COR-L47 (cell line): ENCODE results near the gene TAAR1.
"Not testable (repeated sequence)": the region's sequence is repeated elsewhere in the genome, so short reads cannot be mapped to it uniquely, and the experiment has no call there.

Source experiments
- DNase-seq: peaks from one replicate; lab custom pipeline; 2025; lab: John Stamatoyannopoulos, UW

TAAR1 gene

DNA sequence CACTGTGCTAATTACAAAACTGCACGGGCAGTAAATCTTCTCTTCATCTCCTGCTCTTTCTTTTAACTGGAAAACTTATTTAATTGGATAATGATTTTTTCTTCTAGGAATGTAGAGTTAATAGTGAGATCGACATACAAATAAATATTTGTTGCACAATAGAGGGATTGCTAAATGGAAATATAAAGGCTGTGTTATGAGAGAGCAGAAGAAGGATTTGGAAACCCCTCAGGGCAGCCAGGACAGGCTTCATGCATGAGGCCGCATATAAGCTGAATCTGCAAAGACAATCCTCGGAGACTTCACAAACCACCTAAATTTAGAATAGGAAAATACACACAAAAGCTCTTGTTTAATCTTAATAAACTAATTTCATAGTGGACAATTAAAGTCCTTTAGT, 2.9 kb upstream of the TAAR1 start:
- no peak for DNase-seq

DNA sequence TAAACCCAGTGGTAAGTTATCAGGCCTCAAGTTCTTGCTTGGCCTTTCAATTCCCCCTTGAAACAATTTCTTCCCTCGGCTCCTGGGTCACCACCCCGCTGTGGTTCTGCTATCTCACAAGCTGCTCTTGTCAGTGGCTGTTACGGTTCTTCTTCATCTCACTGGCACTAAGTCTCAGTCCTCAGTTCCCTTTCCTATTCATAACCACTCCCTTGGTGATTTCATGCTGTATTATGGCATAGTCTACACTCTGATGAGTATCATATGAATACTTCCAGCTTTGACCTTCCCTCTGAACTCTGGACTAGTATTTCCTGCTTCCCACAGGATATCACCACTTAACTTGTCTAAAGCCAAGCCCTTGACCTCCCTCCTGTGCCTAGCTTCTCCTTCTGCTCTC, 7.9 kb downstream of the TAAR1 start:
- DNase-seq: no peak

DNA sequence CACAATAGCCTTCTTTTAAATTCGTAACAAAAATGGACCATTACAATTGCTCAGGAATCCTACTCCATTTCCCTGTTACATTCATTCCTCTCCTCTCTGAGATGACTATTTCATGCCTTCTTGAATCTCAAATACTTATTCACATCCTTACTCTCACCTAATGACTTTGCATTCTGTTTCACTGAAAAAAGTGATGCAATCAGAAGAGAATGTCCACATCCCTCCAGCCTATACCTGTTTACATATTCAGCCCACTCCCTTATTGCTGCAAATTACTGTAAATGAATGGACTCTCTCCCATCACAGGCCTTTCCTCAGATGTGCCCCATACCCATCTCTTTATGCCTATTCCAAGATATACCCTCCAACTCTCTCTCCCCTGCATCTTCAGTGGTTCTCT, 8.6 kb downstream of the TAAR1 start:
- DNase-seq: no peak

DNA sequence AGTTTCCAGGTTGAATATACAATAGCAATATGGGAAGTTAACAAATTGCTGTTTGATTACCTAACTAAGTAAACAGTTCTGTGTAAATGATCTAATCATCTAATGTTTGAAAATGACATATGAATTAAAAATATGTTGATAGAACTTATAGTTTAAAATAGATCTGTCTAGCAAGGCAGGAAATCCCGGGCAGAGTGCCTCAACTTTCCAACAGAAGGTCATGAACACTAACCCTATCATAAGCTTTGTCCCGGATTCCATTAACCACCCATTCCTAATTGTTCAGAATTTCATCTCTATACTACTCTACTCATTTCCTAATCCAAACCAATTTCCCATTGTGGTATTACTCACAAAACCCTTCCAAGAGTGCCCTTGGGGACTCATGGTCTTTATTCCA, 10.2 kb downstream of the TAAR1 start:
- no peak for DNase-seq

DNA sequence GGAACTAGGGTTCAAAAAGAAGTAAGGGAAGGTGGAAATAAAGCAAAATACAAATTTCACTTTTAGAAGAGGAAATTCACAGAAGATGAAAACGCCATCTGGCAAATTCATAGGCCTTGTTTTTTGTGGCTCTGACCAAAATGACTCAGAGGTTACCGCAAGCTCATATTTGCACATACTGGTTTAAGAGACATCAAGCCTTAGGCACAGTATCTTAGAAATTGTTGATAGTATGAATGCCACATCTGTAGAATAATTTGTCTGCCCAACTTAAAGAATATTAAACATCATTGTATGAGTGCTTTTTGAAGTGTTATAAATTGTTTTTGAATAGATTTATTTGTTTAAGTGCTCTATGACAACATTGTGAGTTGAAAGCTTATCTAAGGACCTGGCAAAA, 10.6 kb downstream of the TAAR1 start:
- DNase-seq: no peak

DNA sequence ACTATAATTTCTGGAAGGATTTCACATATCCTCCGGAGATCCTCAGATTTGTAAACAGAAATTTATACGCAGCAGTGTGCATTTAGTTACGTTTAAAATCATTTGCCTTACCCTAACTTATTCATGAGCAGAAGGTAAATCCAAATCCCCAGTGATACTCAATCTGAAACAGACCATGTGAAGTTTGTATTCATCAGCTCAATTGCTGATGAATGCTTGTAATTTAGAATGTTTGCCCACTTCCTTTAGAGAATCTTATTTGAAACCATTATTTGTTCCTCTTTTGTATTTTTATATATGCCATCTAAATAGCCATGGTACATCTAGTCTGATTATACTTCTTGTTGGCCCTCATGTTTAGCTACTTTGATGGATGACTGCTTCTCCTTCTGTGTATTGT, 15.4 kb downstream of the TAAR1 start:
- DNase-seq: no peak

DNA sequence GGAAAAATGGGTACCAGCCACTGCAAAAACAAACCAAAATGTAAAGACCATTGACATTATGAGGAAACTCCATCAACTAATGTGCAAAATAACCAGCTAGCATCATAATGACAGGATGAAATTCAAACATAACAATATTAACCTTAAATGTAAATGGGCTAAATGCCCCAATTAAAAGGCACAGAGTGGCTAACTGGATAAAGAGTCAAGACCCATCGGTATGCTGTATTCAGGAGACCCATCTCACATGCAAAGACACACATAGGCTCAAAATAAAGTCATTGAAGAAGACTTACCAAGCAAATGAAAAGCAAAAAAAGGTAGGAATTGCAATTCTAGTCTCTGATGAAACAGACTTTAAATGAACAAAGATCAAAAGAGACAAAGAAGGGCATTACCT, 21.8 kb downstream of the TAAR1 start:
- not testable (repeated sequence) for DNase-seq

DNA sequence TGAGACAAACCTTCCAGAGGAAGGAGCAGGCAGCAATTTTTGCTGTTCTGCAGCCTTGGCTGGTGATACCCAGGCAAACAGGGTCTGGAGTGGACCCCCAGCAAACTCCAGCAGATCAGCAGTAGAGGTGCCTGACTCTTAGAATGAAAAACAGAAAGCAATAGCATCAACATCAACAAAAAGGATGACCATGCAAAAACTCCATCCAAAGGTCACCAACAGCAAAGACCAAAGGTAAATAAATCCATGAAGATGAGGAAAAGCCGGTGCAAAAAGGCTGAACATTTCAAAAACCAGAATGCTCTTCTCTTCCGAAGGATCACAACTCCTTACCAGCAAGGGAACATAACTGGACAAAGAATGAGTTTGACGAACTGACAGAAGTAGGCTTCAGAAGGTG, 23.1 kb downstream of the TAAR1 start:
- not testable (repeated sequence) for DNase-seq

DNA sequence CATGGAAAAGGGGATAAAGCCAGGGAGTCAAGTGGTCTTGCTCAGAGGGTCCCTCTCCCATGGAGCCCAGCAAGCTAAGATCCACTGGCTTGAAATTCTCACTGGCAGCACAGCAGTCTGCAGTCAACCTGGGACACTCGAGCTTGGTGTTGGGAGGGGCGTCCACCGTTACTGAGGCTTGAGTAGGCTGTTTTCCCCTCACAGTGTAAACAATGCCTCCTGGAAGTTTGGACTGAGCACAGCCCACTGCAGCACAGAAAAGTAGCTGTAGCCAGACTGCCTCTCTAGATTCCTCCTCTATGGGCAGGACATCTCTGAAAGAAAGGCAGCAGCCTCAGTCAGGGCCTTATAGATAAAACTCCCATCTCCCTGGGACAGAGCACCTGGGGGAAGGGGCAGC, 23.7 kb downstream of the TAAR1 start:
- DNase-seq: not testable (repeated sequence)

DNA sequence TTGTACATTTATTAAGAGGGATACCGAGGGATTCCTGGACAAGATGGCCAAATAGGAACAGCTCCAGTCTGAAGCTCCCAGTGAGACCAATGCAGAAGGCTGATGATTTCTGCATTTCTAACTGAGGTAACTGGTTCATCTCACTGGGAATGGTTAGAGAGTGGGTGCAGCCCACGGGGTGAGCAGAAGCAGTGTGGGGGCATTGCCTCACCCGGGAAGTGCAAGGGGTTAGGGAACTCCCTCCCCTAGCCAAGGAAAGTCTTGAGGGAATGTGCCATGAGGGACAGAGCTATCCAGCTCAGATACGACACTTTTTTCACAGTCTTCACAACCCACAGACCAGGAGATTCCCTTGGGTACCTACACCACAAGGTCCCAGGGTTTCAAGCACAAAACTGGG, 24.2 kb downstream of the TAAR1 start:
- no peak for DNase-seq

DNA sequence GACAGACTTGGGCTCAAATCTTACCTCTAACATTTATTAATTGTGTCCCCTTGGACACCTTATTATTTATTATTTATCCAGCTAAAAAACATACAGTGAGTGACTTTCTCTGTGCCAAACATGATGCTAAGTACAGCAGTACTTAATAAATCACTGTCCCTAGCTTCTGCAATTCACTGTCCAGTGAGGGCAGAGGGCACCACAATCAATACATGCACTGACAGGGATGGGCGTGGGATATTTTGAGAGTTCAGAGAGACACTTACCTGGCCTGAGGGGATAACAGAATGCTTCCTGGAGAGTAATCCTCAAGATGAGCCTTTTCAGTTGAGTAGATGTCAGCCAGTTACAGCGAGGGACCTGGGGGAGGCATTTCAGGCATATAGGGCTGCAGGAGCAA, 25.6 kb downstream of the TAAR1 start:
- DNase-seq: no peak

DNA sequence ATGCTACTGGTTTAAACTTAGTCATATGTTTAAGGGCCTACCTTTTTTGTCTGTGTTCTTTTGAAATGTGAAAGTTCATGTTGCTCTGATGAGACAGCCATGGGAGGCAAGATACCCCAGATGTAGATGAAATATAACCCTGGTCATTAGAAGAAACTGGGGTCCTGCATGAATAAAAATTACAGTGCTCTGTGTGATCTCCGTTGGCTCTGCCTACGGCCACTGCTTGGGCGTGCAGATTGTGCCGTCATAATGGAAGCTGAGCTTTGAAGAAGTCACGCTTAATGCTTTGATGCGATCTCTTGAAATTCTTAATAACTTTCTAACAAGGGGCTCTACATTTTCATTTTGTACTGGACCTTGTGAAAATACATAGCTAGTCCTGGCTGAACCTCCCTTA, 34.8 kb downstream of the TAAR1 start, which contains the start of gene TAAR2:
TAAR2 (minus strand) TSS at position 101 of the 400 bp plus-strand sequence; CDS start at position 101, 0 bp downstream.
- DNase-seq: no peak

DNA sequence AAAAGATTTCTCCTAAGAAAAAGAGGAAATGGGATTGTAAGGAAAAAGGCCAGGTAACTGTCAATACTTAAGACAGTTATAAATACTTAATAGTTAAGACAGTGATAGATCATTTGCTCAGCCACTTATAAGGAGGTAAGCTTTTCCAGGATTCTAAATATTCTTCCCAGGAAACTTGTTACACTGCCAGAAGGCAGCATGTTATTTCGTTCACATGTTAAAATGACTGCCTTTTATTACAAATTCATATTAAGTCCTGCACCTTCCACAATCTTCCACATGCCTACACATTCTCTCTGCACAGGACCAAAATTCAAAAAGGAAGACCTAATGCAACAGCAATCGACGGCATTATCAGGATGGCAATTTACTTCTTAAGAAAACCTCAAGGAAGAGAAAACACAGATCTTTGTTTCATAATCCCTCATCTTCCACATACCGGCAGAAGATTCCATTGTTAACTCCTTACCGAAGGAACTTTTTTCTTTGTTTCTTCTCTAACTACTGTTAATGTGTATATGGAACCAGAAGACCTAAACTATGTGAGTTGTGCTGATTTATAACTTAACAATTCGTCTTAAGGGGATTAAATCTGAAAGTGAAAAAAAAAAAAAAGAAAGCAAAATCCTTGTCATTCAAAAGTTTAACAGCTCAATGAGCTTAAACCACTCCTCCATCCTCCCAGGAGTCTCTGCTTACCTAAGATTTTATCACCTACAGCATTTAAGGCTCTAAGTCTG, 35.7 kb downstream of the TAAR1 start:
- no peak for DNase-seq

DNA sequence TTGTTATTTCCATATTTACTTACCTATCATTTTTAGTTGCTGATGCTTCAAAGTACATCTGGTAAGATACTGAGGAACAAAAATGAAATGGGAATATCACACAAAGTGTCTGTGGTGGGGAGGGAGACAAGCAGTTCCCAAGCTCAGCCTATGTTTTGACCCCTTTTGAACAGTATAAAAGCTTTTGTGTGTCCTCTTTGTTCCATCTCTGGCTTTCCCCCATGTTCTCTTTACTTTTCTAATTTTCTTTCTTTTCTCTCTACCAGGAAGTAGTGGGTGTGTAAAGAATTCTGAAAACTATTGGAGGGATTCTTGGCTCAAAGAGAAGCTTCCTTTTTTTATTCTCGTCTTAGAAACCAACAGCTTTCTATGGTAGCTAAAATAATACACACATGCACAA, 42.3 kb downstream of the TAAR1 start:
- DNase-seq: no peak

DNA sequence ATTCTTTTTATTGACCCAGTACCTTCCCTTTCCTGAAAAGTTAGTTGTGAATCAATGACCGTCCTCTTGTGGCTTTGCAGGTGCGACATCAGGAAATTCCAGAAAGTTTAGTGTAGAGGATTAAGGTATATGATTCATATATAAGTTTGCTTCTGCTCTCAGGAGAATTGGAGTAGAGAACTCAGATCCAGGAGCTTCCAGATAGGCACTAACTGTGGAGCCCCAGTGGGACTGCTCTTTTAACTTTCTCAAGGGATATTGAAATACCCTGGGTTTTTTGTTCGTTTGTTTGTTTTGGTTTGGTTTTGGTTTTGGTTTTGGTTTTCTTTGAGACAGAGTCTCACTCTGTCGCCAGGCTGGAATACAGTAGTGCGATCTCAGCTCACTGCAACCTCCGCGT, 44.4 kb downstream of the TAAR1 start:
- DNase-seq: no peak

DNA sequence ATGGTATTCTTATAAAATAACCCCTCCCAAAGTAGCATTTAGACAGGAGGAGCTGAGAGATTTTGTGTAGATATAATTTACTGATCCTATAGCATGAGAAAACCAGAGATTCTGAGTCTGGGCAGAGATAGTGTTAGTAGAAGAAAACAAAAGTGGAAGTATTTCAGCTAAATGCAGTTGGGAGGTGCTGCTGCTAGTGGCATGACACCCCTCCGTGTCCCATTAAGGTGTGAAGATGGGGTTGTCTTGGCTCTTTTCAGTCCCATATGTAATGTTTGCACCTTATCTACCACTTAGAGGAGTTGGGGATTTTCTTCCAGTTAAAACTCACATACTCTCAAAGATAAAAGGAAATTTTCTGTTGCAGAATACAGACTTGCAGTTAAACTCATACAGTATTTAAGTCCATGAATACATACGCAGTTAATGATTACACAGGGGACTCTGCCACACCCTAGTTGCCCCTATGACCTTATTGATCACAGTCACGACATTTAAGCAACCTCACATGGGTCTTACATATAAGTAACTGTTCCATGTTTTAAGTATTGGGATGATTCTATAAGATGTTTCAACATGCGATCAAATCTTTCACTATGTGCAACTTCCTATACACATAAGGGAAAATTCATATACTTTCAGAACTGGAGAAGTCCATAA, 46.4 kb downstream of the TAAR1 start:
- DNase-seq: no peak

DNA sequence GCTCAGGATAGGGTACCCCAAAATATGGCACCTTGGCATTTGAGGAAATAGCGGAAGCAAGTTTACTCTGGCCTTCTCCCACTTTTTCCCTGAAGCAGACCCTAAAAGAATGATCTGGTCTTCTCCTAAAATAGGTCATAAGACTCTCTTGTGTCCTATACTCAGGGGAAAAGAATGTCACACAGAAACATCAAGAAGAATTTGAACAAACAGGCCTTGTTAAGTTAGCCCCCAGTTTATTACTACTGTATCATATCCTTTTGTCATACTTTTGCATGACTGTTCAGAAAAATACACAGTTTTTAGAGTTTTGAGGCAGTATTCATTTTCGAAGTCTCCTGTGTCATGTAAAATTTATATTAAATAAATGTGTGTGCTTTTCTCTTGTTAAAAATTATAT, 47.4 kb downstream of the TAAR1 start:
- no peak for DNase-seq

DNA sequence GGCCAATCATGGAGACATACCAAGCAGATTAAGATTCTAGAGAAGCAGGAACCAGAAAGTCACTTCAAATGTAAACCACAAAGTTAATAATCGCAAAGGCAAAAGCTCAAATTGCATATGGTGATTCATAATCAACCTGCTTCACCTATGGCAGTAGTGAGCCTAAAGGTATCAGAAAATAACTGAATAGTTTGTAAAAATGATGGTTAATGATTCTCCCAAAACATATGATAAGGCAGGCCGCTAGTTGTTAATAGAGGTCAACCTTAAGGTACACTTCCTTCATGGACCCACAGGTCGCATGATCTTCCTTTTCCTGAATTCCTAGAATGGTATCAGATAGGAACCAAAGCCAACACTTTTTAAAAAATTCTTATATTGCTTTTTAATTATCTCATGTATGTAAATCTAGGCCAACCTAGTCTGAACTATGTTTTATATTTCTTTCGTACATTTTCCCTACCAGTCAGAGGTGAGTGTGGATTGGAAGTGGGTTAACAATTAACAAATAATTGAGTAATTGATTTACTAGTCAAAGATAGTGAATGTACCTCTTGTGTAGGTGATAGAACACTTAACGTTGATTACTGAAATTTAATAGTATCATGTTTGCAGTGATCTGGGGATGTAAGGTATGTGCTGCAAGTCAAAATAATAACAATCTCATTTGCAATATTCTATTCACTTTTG, 51.3 kb downstream of the TAAR1 start:
- DNase-seq: no peak

DNA sequence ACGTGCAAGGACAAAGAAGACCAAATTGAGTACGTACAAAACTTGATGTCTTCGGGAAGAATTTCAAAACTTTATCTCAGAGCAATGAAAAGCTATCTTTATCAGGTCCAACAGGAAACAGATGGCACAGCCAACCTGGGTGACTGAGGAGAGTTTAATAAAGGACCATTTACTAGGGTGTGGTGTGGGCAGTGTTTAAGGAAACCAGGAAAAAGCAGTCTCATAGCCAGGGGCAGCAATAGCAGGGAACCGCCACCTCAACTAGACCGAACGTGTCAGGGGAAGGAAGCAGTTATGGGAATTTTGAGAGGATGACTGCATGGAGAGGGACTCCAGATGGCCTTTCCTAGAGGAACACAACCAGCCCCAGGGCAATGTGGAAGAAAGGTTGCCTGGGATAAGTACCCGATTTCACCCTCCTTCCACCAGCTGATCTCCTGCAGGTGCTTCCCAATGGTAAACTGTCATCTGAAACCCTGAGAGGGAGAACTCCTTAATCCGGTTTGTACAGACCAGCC, 54.3 kb downstream of the TAAR1 start:
- no peak for DNase-seq

DNA sequence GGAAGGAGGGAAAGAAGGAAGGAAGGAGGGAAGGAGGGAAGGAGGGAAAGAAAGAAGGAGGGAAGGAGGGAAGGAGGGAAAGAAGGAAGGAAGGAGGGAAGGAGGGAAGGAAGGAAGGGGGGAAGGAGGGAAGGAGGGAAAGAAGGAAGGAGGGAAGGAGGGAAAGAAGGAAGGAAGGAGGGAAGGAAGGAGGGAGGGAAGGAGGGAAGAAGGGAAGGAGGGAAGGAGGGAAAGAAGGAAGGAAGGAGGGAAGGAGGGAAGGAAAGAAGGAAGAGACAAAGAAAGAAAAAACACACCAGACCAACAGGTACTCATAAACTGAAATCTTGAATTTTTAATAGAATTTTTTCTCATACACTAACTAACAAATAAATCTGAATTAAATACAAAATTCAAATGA, 58.1 kb downstream of the TAAR1 start:
- not testable (repeated sequence) for DNase-seq

DNA sequence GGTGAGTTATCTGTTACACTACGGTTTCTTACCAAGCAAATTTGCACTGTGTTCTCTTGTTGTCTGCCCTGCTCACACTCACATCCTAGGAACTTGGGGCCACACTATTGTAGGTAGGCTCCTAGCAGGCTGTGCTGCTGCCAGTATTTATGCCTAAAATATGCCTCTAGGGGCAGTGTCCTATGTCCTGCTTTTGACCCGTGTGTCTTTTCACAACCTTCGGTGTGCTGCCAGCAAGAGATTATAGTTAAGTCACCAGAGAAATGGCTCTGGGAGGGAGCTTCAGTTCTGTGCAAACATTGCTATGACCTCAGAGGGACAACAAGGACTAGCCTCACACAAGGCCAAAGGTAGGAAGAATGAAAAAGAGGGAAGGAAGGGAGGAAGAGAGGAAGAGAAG, 60.5 kb downstream of the TAAR1 start:
- no peak for DNase-seq

DNA sequence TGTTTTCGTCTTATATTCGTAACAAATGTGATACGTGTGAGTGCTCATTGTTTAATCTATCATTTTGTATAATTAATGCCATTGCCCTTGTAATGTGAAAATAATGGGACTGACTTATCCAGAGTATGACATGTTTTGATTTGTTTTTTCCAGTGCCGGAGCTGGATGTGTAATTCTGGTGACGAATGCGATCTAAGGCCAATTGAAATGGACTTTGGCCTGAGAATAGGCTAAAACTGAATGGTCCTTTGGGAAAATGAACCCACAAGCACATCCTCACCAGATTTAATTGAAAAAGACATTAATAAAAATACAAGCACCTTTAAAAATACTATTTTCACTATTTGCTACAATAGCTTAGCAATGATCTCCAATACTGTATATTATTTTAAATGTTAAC, 62.8 kb downstream of the TAAR1 start:
- DNase-seq: no peak
